Gastroesophageal sphincter (tissue), 4 donors: ENCODE measurements around the gene ELK4. TPM values are rescaled to one million over a fixed set of nuclear protein-coding genes. Genes with fewer than 3 reads are reported as not detected.
A peak's percentile ranks its signal among the peaks of the same experiment; 100 is the strongest.

Experiments
- ATAC-seq: fragments of 150-250 bp; one replicate; pipeline ENCODE4 v1.9.1; 2016; ENCODE audit warnings: mild to moderate bottlenecking, moderate library complexity
- H3K27ac ChIP-seq, 4 donors: fragments of 200-600 bp; sonication (generic) in 3 of 4; 1 replicate in 3 of 4; 2 replicates in 1 of 4; pipeline ENCODE4 v1.5.1; 2016 to 2019
- H3K27me3 ChIP-seq: fragments of 200-600 bp; sonication (generic); one replicate; pipeline ENCODE4 v1.5.1; 2019
- H3K36me3 ChIP-seq, 2 donors: fragments of 200-600 bp; sonication (generic); one replicate each; pipeline ENCODE4 v1.5.1; 2019; ENCODE audit warnings: control low read depth in 1 of 2
- H3K4me1 ChIP-seq, 3 donors: fragments of 200-600 bp; sonication (generic); 1 replicate in 2 of 3; 2 replicates in 1 of 3; pipeline ENCODE4 v1.5.1; 2016 to 2019; ENCODE audit warnings: control low read depth in 2 of 3
- H3K4me3 ChIP-seq, 2 donors: fragments of 200-600 bp; sonication (generic); one replicate each; pipeline ENCODE4 v1.5.1; 2019; ENCODE audit warnings: mild to moderate bottlenecking in 1 of 2, moderate library complexity in 1 of 2
- H3K9me3 ChIP-seq, 3 donors: fragments of 200-600 bp; sonication (generic); one replicate each; pipeline ENCODE4 v1.5.1; 2017 to 2019; ENCODE audit warnings: control low read depth in 2 of 3
- CTCF ChIP-seq, 4 experiments: fragments of 200-600 bp in 2 of 4; fragments of 450-650 bp in 2 of 4; sonication (generic) in 1 of 4; IDR thresholded peaks; one replicate each; pipeline ENCODE4 v1.5.1; 2017 to 2019; ENCODE audit warnings: antibody characterized with exemption in 4 of 4, mild to moderate bottlenecking in 2 of 4, moderate library complexity in 2 of 4
- EP300 ChIP-seq: sonication (generic); formaldehyde crosslinking; IDR thresholded peaks from one replicate; pipeline ENCODE4 v1.6.1; 2017; ENCODE audit warnings: antibody characterized with exemption, mild to moderate bottlenecking
- POLR2A ChIP-seq, 2 donors: fragments of 450-650 bp; IDR thresholded peaks; one replicate each; pipeline ENCODE4 v1.6.1; 2017; ENCODE audit warnings: antibody characterized with exemption in 2 of 2, mild to moderate bottlenecking in 2 of 2, moderate library complexity in 1 of 2
- POLR2AphosphoS5 ChIP-seq: sonication (generic); formaldehyde crosslinking; IDR thresholded peaks from one replicate; pipeline ENCODE4 v1.6.1; 2017; ENCODE audit warnings: antibody characterized with exemption
- WGBS, 2 donors: methylation state at CpG; one replicate each; pipeline ENCODE4 v1.1.5; 2018; ENCODE audit warnings: low coverage in 1 of 2; 5-methylcytosine and 5-hydroxymethylcytosine counted together
- total RNA-seq, 4 donors: library from RNA; depleted of rRNA; stranded (reverse); fragments of >200 nt; gene quantifications; one replicate each; pipeline ENCODE4 v1.1.0, GENCODE V29; 2016

The ELK4 gene
- total RNA-seq, 4 donors from 2014 or later: 23.2 to 24.6 (median 23.6) TPM

DNA sequence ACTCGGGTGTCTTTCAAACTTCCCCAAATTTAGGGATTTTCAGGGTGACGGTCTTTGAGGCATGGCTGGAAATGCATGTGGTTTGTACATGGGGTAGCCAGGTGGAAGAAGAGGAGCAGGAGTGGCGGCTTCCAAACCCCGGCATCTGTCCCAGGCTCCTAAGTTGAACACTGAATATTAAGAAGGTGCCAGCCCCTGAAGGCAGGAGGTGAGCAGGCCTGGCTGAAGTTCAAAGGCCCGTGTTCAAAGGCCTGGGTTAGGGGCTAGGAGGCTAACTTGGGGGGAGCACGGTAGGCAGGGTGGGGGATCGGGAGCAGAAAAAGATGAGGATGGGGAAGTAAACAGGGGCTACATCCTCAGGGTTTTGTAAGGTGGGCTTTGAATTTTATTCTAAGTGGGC is 42.8 kb downstream of the ELK4 start:
- Histone ChIP-seq H3K4me1 (peaks cover 0 to 22% (median 3%) of the 10 kb centered on the region in 3 donors), H3K4me3 (no peak overlapping the region), H3K9me3 (no peaks in the 10 kb centered on the region), H3K27ac (no peak overlapping the region), H3K27me3 (peaks cover 11% of the 10 kb centered on the region), H3K36me3 (no peaks in the 10 kb centered on the region)
- no peak for ATAC-seq
- TF ChIP-seq EP300 (no peak), POLR2A (IDR thresholded peaks at IDR 0.05) (no peak), POLR2AphosphoS5 (no peak), CTCF (IDR thresholded peaks at IDR 0.05) (no peak)
- WGBS, 2 donors: 69 to 100% methylated on average over 1 to 4 of the region's 7 CpGs

- Histone ChIP-seq H3K27ac (no peak overlapping the region), H3K36me3 (no peaks in the 10 kb centered on the region), H3K27me3 (peaks cover 11% of the 10 kb centered on the region), H3K9me3 (no peaks in the 10 kb centered on the region), H3K4me3 (no peak overlapping the region), H3K4me1 (peaks cover 0 to 22% (median 3%) of the 10 kb centered on the region in 3 donors)
- 29 to 31% methylated on average over 1 to 2 of the region's 6 CpGs for WGBS, 2 donors
- no peak for ATAC-seq
- no peak for TF ChIP-seq POLR2AphosphoS5
- TF ChIP-seq CTCF (IDR thresholded peaks at IDR 0.05): peak in 1 of 4 experiments; percentile 22
- TF ChIP-seq POLR2A (IDR thresholded peaks at IDR 0.05): no peak
- no peak for TF ChIP-seq EP300
Observed at GRCh38 chr1:205588636-205589035, 43.2 kb downstream of the ELK4 start.

- Histone ChIP-seq H3K4me3 (no peak overlapping the region), H3K36me3 (no peaks in the 10 kb centered on the region), H3K9me3 (no peaks in the 10 kb centered on the region), H3K4me1 (peaks cover 0 to 17% (median 2%) of the 10 kb centered on the region in 3 donors), H3K27ac (no peak overlapping the region), H3K27me3 (peaks cover 11% of the 10 kb centered on the region)
- no peak for ATAC-seq
- TF ChIP-seq POLR2A (IDR thresholded peaks at IDR 0.05) (no peak), EP300 (no peak), POLR2AphosphoS5 (no peak), CTCF (IDR thresholded peaks at IDR 0.05) (no peak)
- 90 to 93% methylated on average over 4 of the region's 4 CpGs for WGBS, 2 donors
Observed at GRCh38 chr1:205587581-205587980, 44.2 kb downstream of the ELK4 start.

DNA sequence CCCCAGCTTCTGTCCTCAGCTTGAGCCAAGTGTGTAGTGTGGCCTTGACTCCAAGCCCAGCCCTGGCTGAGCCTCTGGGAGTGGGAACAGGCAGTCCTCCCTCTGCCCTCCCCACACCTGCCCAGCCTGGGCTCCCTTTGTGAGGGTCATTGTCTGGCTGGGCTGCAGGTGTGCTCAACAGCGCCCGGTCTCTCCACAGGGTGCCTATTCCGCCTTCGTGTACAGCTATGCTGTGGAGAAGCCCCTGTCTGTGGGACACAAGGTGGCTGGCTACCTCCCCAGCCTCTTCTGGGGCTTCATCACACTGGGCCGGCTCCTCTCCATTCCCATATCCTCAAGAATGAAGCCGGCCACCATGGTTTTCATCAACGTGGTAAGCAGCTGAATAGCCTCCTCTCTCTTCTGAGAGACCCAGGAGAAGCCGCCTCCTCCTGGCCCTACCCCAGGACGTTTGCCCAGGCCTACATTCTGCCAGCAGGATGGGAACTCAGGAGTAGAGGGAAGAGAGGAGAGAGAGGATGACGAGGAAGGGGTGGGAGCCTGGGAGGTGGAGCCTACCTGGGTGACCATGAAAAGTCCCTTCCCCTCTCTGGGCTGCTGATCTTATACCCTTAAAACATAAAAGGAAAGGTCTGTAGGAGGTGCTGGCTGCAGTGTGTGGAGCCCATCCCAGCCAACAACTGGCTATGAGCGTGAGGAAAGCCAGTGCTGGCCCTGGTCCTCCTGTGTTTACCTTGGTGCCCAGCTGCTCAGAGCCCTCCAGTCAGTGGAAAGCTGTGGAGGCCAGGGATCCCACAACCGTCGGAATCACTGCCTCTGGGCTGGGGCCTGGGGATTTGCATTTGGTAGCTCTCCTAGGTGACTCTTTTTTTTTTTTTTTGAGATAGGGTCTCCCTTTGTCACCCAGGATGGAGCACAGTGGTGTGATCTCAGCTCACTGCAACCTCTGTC is 45.7 kb downstream of the ELK4 start:
- no peak overlapping the region for H3K4me3 ChIP-seq
- 75 to 100% methylated on average over 2 to 3 of the region's 13 CpGs for WGBS, 2 donors
- ATAC-seq: no peak
- peaks cover 16% of the 10 kb centered on the region for H3K27me3 ChIP-seq
- no peak overlapping the region for H3K27ac ChIP-seq
- peaks cover 0 to 5% (median 0%) of the 10 kb centered on the region in 3 donors for H3K4me1 ChIP-seq
- no peaks in the 10 kb centered on the region for H3K9me3 ChIP-seq
- H3K36me3 ChIP-seq: no peaks in the 10 kb centered on the region
- TF ChIP-seq EP300: no peak
- TF ChIP-seq POLR2A (IDR thresholded peaks at IDR 0.05): no peak
- no peak for TF ChIP-seq POLR2AphosphoS5
- TF ChIP-seq CTCF (IDR thresholded peaks at IDR 0.05): no peak
